HG02943 (cell line): Measurements from ENCODE around the gene MAN1B1.

Experiments used
- ATAC-seq: cut with Tn5 transposase; IDR thresholded peaks from one replicate; pipeline ENCODE4 v1.9.1; 2021; ENCODE audit warnings: mild to moderate bottlenecking, low read depth, moderate library complexity; ENCODE audit not compliant: unreplicated experiment

Gene MAN1B1

DNA sequence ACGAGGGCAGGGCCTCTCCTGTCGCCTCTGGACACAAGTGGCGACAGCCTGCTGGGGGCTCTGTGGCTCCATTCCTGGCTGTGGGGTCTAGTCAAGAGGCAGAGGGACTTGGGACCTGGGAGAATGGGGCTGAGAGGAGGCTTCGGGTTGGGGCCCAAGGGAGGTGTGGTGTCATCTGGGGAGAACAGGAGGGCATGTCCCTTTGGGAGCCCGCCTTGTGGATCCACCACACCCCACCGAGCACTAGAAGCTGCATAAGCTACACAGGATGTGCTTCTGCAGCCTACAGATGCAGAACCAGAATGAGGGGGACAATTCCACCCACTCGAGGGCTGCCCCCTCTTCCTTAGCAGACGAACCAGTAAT is 3.9 kb upstream of the MAN1B1 start:
- ATAC-seq = no peak

DNA sequence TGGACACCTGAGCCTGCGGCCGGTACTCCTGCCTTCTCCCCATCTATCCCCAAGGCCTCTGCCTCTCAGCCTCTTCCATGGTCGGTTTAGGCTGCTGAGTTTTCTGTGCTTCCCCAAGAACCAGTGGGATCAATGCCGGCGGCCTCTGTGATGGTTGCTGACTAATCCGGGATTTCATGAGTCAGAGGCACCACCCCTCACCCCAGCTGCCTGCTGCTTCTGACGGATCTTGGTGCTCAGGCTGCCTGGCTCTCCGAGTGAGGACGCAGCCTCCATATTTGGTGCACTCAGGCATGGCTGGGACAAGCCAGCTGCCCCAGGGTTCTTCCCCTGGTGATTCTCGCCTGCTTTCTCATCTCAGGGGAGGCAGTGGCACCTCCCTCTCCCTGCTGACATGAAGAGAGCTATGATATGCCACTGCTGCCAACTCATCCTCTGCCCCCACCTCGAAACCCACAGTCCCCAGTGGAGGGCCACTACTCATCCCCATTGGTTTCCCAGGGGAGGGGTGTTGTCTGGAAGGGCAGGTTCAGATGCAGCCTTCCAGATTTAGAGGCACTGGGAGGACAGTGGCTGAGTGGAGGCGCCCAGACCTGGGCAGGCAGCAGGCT is 3.3 kb upstream of the MAN1B1 start:
- ATAC-seq = no peak

DNA sequence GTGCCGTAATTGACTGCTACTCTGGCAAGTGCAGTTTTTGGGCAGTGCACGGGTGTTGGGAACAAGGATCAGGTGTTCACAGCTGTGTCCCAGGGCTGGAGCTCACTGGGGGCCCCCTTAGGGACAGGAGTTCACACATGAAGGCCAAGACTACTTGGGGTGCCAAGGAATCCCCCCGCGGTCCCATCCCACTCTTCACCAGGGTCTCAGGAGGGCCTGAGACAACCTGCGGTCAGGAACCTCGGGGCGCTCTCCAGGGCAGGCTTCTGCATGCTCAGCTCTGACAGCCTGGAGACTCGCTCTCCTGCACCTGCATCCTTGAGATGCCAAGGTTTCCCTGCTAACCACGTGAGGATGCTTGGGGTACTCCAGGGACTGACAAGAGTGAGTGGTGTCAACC is 2.3 kb upstream of the MAN1B1 start:
- no peak for ATAC-seq

DNA sequence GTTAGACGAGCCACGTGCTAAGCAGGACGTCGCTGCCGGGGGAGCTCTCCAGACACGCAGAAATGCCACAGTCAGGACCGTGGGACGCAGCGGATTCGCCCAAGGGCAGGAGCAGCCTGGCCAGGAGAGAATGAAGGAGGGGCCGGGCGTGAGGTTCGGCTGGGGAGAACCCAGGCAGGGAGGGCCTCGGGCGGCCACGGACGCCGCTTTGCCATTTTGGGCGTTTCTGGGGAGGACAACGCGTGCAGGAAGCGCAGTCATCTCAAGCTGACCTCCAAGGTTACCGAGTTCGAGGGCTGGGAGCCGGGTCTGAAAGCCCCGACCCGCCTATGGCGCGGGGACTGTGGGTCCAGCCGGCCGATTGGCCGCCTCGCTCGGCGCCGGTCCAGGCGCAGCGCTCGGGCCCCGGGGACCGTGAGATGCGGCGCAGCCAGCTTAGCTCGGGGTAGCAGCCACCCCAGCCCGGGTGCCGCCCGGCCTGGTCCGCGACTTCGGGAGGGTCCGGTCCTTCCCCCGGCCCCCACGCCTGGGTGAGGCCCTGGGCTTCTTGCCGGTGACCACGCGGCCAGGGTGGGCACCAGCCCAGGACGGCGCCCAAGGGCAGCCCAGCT is 760 bp upstream of the MAN1B1 start:
- peak; percentile 19 for ATAC-seq

DNA sequence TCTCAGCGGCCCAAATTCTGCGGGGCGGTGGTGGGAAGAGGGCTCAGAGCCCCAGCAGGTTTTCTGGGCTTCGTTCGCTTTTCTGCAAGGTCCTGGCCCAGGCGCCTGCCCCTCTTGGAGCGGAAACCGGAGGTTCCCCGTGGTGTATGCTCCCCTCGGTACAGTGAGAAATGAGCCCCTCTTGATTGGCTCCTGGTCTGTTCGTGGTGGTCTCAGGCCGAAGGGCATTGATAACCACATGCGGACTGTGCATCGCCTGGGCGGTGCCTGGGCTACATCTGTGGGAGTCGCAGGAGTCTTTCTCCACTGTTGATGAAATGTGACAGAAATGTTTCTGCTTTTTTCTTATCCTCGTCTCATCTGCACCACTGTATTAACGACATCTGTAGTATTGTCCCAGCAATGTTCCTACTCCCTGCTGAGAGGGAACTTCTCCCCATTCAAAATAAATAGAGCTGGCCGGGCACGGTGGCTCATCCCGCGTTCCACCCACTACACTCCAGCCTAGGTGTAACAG is 682 bp downstream of the MAN1B1 start:
- no peak for ATAC-seq

DNA sequence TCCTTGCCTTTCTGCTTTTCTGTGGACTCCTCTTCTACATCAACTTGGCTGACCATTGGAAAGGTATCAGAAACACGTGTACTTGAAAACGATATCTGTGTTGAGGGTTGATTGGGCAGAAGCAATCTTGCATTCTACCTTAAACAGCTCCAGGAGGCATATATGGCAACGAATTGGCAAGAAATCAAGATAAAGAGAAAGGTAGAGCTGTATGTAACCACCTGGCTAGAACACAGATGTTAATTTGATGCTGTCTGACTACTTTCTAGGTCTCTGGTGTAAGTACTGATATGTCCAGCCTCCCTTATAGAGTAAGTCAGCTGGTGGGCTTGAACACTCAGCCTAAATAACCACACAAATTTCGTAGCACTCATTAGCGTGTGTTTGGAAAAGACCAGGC is 1.3 kb downstream of the MAN1B1 start:
- ATAC-seq = no peak

DNA sequence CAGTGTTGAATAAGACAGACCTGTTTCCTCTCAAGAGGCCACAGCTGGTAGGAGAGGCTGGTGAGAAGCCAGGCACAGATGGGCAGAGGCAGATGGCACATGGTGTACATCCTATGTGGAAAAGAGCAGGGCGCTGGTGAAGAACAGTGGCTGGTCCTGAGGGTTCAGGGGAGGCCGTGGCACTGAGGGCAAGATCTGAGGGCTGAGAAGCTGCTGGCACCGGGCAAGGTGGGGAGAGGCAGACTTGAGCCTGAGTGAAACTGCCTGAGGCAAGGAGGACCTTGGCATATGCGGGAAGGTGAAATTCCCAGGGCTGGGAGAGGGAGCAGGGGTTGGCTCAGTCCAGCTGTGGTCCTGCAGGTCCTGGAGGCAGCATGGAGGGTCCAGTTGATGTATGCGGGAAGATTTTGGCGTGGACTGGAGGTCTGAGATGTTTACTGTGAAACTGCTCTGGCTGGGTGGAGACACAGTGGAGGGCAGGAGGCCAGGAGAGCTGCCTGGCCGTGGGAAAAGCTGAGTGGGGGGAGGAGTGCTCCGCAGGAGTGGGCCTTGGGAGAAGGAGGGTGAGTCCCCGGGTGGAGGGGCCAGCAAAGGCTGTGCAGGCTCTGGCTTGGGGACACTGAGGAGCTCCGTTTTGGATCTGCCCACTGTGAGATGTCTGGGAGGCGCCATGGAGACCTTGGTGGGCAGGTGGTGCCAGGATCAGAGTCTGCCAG is 2.6 kb downstream of the MAN1B1 start:
- no peak for ATAC-seq

DNA sequence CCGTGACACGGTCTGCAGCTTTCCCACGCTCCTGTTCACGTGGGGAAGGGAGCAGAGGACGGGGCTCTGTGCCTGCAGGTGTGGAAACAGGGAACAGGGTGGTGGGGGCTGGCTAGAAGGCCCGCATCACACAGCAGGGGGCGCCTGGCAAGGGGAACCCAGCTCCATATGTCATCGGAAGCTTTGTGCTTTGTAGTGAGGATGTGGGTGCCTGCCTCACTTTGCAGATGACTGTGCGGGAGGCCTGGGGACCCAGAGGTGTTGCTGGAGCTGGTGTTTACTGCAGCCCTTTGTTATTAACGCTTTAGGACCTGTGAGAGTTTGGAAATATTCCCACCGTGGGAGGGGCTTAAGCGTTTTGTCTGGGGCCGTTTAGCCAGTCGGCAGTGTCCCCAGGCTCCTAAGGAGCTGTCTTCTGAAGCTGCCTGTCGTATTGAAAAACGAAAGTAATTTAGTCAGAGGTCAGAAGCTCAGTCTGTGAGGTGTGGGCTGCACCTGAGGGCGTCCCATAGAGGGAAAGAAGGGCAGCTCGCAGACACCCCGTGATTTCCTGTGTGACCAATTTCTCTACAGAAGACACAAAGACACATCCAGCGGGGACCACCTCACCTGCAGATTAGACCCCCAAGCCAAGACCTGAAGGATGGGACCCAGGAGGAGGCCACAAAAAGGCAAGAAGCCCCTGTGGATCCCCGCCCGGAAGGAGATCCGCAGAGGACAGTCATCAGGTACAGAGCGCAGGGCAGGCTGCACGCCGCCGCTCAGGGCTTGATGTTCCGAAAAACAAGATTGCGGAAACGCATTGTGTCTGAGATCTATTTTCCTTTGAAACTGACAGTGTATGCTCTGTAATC is 9.1 kb downstream of the MAN1B1 start:
- peak; percentile 71 for ATAC-seq

DNA sequence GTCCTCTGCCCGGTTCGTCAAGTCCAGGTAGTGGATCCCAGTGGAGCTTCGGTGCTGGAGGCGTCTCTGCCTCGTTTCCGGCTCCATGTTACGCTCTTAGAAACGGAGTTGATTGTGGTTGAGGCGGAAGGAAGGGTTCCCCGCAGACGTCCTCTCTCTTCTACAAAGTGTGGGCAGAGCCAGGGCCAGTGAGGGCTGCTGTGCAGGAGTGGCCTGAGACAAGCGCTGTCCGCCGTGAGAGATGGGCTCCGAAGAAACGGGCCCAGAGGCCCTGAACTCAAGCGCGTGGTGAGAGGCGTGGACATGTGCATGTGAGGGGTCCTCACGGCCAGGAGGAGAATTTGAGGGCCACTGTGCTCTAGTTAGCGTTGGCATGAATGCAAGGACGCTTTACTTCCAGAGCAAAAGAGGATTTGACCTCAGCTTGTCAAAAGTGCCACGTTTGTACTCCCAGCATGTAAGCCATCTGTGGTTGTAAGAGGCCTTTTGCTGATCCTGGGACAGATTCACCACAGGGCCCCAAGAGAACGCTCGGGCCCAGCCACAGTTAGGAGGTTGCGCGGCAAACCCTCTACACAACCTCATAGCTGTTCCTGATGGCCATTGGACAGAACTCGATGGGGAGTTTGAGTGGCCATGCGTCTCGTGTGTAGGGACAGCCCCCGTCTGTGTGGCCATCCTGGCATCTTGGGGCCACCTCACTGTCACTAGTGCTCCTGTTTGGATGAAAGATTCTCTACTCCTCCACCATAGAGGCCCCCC is 10.2 kb downstream of the MAN1B1 start:
- no peak for ATAC-seq

DNA sequence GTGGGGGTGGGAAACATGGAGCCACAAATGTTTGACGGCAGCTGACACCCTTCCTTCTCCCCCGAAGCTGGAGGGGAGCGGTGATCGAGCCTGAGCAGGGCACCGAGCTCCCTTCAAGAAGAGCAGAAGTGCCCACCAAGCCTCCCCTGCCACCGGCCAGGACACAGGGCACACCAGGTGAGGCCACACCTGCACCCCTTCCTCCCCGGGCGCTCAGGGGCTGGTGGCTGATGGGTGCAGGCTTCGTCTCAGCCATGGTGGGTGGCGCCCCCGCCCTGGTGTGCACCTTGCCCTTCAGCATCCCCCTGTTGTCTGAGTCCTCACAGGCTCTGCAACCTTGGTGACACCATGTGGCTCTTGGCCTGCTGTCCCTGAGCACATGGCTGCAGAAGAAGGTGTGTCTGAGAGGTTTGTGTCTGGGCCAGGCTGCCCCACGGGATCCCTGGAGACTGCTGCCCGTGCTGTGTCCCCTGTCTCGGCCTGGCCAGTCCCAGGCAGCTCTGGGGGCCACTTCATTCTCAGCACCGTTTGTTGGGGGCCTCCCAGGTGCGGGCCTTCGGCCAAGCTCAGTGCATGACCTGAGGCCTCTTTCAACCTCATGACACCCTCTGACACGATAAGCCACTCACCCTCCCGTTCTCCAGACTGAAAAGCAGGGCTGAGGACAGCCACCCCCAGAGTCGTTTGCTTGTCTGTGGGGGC is 11.1 kb downstream of the MAN1B1 start:
- no peak for ATAC-seq

DNA sequence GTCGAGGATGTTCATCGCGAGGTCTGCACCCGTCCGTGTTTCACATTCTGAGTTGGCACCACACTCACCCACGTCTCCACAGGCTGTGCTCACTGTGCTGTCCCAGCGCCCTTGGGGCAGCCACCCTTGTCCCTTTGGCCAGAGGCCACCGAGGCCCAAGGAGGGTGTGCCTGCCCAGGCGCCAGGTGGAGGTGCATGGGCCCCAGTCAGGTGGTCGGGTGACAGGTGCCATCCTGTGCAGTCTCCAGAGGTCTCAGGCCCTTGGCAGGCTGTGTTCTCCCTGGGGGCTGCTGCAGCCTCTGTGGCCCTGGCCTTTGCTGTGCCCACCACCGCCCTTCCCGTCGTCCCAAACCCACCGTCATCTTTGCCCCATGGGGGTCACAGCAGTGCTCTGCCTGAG is 12.4 kb downstream of the MAN1B1 start:
- no peak for ATAC-seq

DNA sequence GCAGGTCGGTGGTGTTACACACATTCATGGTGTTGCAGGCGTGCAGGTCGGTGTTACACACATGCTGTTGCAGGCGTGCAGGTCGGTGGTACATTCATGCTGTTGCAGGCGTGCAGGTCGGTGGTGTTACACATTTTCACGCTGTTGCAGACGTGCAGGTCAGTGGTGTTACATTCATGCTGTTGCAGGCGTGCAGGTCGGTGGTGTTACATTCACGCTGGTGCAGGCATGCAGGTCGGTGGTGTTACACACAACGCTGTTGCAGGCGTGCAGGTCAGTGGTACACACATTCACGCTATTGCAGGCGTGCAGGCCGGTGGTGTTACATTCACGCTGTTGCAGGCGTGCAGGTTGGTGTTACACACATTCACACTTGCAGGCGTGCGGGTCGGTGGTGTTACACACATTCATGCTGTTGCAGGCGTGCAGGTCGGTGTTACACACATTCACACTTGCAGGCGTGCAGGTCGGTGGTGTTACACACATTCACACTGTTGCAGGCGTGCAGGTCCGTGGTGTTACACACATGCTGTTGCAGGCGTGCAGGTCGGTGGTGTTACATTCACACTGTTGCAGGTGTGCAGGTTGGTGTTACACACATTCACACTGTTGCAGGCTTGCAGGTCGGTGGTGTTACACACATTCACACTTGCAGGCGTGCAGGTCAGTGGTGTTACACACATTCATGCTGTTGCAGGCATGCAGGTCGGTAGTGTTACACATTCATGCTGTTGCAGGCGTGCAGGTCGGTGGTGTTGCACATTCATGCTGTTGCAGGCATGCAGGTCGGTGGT is 16.6 kb downstream of the MAN1B1 start:
- no peak for ATAC-seq

DNA sequence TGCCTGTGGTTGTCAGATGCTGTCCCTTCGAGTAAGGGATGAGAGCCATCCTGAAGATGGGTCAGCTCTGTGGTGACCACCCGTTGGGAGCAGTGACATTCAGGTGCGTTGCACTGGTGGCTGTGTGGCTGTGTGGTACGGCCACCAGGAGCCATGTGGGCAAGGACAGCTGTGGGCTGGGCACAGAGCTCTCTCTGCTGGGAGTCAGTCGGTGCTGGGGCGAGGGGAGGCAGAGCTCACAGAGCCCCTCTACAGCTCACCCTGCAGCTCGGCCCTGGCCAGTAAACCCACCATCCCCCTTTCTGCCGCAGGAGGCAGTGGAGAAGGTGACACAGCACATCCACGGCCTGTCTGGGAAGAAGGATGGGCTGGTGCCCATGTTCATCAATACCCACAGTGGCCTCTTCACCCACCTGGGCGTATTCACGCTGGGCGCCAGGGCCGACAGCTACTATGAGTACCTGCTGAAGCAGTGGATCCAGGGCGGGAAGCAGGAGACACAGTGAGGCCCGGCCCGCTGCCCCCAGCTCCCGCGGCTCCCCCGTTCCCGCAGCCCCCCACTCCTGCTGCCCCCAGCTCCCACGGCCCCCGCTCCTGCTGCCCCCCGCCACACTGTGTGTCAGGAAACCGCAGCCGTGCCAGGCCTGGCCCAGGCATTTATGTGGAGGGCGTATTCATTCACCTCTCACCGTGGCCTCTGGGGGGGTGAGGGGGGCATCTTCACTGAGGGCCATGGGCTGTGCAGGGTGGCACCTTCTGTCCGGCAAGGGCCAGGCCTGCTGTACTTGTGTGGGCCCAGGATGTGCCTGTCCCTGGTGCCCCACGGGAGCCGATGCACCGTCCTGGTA is 19.3 kb downstream of the MAN1B1 start:
- ATAC-seq = no peak

DNA sequence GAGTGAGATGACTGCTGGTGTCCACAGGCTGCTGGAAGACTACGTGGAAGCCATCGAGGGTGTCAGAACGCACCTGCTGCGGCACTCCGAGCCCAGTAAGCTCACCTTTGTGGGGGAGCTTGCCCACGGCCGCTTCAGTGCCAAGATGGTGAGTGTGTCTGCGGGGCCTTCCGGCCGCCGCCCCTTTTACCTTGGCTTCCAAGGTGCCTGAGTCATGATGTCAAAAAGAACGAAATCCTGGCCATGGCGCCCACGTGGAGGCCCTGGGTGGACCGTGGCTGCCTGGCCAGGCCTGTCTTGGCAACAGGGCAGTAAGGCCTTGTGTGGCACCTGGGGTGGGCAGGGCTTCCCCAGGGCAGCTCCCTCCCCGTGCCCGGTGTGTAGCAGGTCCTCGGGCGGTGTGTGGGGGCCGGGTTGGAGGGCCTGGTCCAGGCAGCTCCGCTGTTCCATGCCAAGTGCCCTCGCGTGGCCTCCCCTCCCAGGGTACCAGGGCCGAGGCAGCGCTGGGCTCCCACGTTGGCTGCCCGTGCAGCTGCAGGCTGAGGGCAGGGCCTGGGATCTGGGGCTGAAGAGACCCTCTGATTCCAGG is 20.0 kb downstream of the MAN1B1 start:
- no peak for ATAC-seq

DNA sequence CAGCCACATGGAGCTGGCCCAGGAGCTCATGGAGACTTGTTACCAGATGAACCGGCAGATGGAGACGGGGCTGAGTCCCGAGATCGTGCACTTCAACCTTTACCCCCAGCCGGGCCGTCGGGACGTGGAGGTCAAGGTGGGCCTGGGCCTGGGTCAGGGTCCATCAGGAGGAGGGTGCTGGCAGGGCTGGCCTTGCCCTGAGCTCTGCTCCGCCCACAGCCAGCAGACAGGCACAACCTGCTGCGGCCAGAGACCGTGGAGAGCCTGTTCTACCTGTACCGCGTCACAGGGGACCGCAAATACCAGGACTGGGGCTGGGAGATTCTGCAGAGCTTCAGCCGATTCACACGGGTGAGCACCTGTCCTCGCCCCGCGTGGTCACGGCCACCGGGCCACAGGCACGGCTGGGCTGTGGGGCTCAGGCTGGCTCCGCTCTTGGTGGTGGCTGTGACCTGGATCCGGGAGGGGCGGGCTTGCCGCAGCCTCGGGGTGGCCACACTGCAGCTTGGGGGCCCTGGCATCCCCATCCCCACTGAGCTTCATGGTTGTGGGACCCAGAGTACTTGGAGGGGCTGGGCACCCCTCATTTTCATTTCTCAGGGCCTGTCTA is 20.6 kb downstream of the MAN1B1 start:
- no peak for ATAC-seq

DNA sequence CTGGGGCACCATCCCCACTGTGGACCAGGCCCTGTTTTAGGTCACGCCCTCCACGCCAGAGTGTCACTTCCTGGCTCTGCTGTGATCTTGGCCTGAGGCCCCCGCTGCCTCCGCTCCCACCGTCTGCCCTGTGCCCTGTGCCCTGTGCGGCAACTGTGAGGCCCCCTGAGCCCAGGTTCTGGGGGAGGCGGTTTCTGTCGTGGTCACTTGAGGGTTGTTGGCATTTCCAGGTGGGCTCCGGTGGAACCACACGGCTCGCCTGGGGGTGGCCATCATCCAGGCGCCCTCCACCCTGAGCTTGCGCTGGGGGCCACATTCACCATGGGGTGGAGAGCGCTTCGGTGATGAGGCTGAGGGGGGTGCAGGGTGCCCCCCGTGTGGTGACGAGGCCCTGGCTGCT is 21.2 kb downstream of the MAN1B1 start:
- ATAC-seq = no peak

DNA sequence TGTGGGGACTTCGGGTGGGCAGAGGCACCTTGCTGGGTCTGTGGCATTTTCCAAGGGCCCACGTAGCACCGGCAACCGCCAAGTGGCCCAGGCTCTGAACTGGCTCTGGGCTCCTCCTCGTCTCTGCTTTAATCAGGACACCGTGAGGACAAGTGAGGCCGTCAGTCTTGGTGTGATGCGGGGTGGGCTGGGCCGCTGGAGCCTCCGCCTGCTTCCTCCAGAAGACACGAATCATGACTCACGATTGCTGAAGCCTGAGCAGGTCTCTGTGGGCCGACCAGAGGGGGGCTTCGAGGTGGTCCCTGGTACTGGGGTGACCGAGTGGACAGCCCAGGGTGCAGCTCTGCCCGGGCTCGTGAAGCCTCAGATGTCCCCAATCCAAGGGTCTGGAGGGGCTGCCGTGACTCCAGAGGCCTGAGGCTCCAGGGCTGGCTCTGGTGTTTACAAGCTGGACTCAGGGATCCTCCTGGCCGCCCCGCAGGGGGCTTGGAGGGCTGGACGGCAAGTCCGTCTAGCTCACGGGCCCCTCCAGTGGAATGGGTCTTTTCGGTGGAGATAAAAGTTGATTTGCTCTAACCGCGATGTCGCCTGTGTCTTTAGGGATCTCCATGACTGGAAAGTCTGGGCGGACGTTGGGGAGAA is 21.9 kb downstream of the MAN1B1 start:
- no peak for ATAC-seq
